RKO (cell line): ENCODE data around the gene TTC34.
"Not testable (repeated sequence)": the region's sequence is repeated elsewhere in the genome, so short reads cannot be mapped to it uniquely, and the experiment has no call there.

Experiments
- DNase-seq: peaks from one replicate; pipeline ENCODE4 v3.0.0-alpha.2; 2016; ENCODE audit warnings: low spot score

TTC34 gene

DNA sequence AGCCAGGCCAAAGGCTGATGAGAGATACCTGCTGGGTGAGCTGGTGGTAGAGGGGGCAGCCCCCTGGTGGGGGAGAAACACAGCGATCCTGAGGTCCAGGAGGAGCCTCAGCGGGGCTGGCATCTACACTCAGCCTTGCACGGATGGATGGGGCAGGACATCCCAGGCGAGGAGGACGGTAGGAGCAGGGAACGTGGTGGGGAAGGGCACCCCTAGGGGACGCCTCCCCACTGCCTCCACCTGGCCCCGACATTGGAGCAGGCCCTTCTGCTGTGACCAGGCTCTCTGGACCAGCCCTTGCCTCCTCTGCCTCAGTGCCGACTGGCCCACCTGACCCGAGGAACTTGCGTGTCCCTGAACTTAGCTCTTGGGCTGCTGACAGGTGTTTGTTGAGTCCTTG, 162.3 kb downstream of the TTC34 start:
- DNase-seq: no peak

- DNase-seq: no peak
These were observed 162.9 kb downstream of the TTC34 start for GRCh38 chr1:2638466-2639115.

GRCh38 chr1:2637442-2638145, 163.9 kb downstream of the TTC34 start:
- no peak for DNase-seq

- DNase-seq: no peak
These were observed 164.8 kb downstream of the TTC34 start for GRCh38 chr1:2636733-2637132.

GRCh38 chr1:2635361-2636010, 166.0 kb downstream of the TTC34 start:
- DNase-seq: no peak

GRCh38 chr1:2633936-2634491, 167.5 kb downstream of the TTC34 start:
- DNase-seq: no peak

GRCh38 chr1:2633366-2633935, 168.0 kb downstream of the TTC34 start:
- DNase-seq: no peak

DNA sequence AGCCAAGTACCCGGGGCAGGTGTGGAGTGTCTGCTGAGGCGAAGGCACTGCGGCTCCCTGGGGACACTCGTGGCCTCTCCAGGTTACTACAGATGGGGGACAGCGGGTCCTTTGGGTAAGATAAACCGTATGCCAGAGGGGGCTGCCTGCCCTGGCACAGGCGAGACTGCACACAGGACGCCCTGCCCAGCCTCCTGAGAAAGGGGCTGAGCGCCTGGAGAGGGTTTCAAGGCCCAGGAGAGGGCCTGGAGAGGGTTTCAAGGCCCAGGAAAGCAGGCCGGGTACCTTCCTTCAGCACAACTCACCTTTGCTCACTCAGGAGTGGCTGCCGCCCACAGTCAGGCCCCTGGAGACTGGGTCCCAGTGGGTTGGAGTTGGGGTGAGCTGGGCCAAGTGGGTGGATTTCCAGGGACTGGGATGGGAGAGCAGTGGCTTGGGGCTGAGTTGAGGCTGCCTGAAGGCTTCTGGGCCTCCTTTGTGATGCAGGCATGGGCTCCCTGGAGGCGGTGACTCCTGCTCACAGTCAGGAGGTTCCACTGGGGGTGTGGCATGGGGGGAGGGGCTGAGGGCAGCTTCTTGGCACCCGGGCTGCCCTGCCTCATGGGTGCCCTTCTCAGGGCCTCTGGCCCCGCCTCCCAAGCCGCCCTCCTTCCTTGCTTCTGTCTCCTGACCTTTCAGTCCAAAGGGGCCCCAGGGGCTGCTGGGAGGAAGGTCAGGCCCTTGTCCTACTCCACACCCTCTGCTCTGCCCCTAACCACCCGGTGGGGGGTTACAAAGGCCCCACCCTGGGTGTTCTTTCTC, 168.7 kb downstream of the TTC34 start, which contains the start of gene MMEL1:
MMEL1 (minus strand) TSS at position 456 of the 801 bp plus-strand sequence. CDS start 3,532 bp downstream, outside the sequence.
- no peak for DNase-seq

DNA sequence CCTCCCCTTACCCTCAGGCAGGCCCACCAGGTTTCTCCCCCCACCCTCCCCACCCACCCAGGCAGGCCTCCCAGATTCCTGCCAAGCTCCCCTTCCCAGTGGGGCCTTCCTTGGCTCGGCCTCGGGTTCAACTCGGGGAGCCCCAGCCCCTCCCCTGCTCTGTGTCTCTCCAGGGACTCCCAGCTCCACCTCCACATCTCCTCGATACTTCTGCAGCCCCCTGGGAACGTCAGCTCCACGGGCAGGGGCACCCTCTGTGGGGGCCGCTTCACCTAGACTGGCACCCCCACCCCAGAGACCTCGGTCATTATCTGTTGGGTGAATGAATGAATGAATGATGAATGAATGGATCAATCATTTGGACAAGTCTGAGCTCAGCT, 169.5 kb downstream of the TTC34 start:
- DNase-seq: no peak

DNA sequence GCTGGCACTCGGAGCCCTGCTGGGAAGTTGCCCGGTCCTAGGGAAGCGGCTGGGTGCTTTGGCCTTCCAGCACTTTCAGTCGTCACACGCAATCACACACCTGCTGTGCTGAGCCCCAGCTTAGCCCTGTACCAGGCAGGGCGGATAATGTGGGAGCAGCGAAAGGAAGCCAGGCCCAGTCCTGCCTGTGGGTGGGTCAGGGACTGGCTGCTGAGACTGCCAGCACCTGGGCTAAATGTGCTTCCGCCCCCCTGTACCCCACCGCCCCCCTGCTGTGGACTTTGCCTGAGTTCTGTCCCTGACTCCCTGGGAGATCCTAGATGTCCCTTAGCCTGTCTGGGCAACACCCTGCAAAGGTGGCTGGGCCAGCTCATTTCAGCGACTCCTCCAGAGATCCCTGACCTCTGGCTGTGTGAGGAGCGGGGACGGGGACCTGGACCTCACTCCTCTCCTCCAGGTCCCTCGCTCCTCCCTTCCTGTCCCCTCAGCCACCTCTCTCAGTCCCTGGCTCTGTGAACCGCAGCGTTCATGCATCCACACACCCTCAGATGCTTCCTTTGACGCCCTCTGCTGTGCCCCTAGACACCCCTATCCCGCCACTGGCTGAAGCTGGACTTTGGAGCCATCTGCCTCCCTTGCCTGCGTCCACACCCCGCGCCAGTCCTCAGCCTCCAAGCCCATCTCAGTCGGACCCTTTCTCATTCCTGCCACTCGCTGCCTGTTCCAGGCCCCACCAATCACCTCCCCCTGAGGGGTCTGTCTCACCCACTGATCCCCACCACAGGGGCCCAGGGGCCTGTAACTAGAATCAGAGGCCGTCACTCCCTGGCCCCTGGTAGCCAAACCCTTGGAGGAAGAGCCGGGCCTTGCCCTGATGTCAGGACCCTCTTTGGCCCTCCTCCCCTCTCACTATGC, 170.1 kb downstream of the TTC34 start:
- no peak for DNase-seq

GRCh38 chr1:2630498-2631135, 170.9 kb downstream of the TTC34 start:
- no peak for DNase-seq

GRCh38 chr1:2629627-2630497, 171.6 kb downstream of the TTC34 start:
- no peak for DNase-seq

- no peak for DNase-seq
These were observed 172.4 kb downstream of the TTC34 start for GRCh38 chr1:2628933-2629626.

DNA sequence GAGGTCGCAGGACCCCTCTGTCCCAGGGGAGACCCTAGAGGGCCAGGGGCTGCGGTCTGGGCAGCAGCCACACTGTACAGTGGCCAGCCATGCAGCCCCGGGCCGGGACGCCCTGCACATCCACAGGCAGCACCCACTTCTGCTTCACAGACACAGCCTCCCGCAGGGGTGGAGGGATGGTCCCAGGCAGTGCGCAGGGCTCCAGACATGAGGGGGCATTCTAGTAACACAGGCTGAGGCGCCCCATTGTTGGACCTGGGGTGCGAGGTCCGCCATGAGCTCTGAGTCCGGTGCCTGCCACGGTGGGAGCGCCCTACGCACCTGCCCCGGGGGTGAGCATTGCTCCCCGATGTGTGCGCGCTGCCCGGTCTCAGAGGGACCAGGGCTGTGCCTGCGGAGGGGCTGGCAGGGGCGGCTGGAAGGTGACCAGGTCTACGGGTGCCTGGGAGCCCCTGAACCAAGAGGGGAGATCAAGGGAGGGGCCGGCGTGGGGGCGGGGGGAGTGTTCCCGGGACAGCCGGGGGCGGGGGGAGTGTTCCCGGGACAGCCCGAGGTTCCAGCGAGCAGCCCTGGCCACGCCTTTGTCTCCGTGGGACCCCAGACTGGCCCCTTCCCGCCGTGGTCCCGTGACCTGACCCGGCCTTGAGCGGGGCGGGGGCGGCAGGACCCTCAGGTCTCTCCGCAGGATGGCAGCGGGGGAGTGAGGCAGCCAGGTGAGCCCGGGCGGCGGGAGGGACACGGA, 173.1 kb downstream of the TTC34 start:
- DNase-seq: no peak

DNA sequence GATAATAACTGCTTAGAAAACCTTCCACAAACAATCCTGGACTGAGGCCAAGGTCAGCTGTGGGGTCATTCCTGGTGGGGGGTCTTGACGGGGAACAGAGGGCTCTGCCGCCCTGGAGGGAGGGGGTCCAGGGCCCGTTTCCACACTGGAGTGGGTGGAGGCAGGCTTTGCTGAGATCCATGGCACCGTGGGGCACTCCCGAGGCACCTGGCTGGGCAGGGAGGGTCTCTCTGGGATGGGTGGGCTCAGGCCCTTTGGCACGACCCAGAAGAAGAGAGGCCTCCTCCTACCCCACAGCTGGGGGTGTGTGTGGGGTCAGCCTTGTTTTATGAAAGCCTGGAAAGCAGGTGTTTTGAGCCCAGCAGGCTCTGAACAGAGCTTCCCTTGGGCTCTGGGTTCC, 173.7 kb downstream of the TTC34 start:
- no peak for DNase-seq

DNA sequence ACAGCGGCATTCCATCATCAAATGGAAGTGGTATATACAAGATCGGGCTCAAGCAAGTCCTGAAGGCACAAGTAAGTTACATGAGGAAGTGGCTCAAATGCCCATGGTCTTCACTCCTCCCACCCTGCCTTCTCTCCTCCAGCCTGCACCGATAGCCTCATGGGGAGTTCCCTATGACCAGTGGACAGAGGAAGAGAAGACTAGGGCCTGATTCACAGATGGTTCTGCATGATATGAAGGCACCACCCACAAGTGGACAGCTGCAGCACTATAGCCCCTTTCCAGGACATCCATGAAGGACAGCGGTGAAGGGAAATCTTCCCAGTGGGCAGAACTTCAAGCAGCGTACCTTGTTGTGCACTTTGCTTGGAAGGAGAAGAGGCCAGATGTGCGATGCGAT, 175.7 kb downstream of the TTC34 start:
- DNase-seq: not testable (repeated sequence)

DNA sequence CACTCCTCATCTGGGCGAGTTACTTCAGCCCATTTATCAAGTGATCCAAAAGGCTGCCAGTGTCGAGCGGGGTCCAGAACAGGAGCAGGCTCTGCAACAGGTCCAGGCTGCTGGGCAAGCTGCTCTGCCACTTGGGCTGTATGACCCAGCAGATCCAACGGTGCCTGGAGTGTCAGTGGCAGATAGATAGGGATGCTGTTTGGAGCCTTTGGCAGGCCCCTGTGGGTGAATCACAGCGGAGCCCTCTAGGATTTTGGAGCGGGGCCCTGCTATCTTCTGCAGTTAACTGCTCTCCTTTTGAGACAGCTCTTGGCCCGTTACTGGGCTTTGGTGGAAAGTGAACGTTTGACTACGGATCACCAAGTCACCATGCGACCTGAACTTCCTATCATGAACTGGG, 176.2 kb downstream of the TTC34 start:
- no peak for DNase-seq
